GM19463 (cell line): ENCODE results near the gene DHX38.
A peak's percentile ranks its signal among the peaks of the same experiment; 100 is the strongest.
"Not testable (repeated sequence)": the region's sequence is repeated elsewhere in the genome, so short reads cannot be mapped to it uniquely, and the experiment has no call there.

Experiments
- ATAC-seq: cut with Tn5 transposase; IDR thresholded peaks from one replicate; pipeline ENCODE4 v1.9.1; 2021; ENCODE audit warnings: mild to moderate bottlenecking, moderate library complexity; ENCODE audit not compliant: unreplicated experiment

DHX38 gene

GRCh38 chr16:72093448-72094265 lies at the start of gene DHX38, which contains the start of gene TXNL4B:
Gene DHX38, plus strand, starts transcription at chr16:72093847. Its CDS starts 2,311 bp downstream, at chr16:72096158.
Gene TXNL4B, minus strand, starts transcription at chr16:72093620. Its CDS starts 2,871 bp downstream, at chr16:72090749.
- peak; percentile 97 for ATAC-seq

GRCh38 chr16:72044296-72044695 lies 49.4 kb upstream of the DHX38 start:
- no peak for ATAC-seq

- no peak for ATAC-seq
These were observed 48.8 kb upstream of the DHX38 start for GRCh38 chr16:72044825-72045359.

- no peak for ATAC-seq
These were observed 44.5 kb upstream of the DHX38 start for GRCh38 chr16:72049110-72049509.

- no peak for ATAC-seq
These were observed 42.7 kb upstream of the DHX38 start for GRCh38 chr16:72050769-72051464.

GRCh38 chr16:72051818-72052217 lies 41.8 kb upstream of the DHX38 start:
- no peak for ATAC-seq

- not testable (repeated sequence) for ATAC-seq
These were observed 39.3 kb upstream of the DHX38 start, which contains the start of gene HP for GRCh38 chr16:72054254-72054847. Gene HP, plus strand, starts transcription at chr16:72054505. Its CDS starts 148 bp downstream, at chr16:72054653.

GRCh38 chr16:72055911-72056310 lies 37.7 kb upstream of the DHX38 start:
- ATAC-seq = no peak

- not testable (repeated sequence) for ATAC-seq
These were observed 36.3 kb upstream of the DHX38 start for GRCh38 chr16:72057313-72057712.

- not testable (repeated sequence) for ATAC-seq
These were observed 34.6 kb upstream of the DHX38 start for GRCh38 chr16:72059060-72059459.

- no peak for ATAC-seq
These were observed 33.2 kb upstream of the DHX38 start for GRCh38 chr16:72060405-72060804.

GRCh38 chr16:72061564-72061963 lies 32.1 kb upstream of the DHX38 start:
- ATAC-seq = no peak

GRCh38 chr16:72064361-72064894 lies 29.2 kb upstream of the DHX38 start:
- no peak for ATAC-seq

GRCh38 chr16:72066747-72067146 lies 26.9 kb upstream of the DHX38 start:
- ATAC-seq = no peak

GRCh38 chr16:72068930-72069329 lies 24.7 kb upstream of the DHX38 start:
- ATAC-seq = no peak

GRCh38 chr16:72072514-72073342 lies 20.9 kb upstream of the DHX38 start:
- no peak for ATAC-seq

GRCh38 chr16:72073560-72074230 lies 20.0 kb upstream of the DHX38 start:
- no peak for ATAC-seq

GRCh38 chr16:72075067-72075466 lies 18.6 kb upstream of the DHX38 start:
- not testable (repeated sequence) for ATAC-seq

GRCh38 chr16:72076991-72077706 lies 16.5 kb upstream of the DHX38 start:
- ATAC-seq = not testable (repeated sequence)
